HFFc6 (cell line): Measurements from ENCODE around the gene UBE2N. TPM values are rescaled to one million over a fixed set of nuclear protein-coding genes. Genes with fewer than 3 reads are reported as not detected.
"Not testable (repeated sequence)": the region's sequence is repeated elsewhere in the genome, so short reads cannot be mapped to it uniquely, and the experiment has no call there.

Experiments
- DNase-seq: peaks from one replicate; pipeline ENCODE4 v3.0.0-alpha.2; 2018
- H3K27ac Mint-ChIP-seq: 2 replicates; pipeline ENCODE4 v1.8.0; 2020; ENCODE audit warnings: mild to moderate bottlenecking, mixed read lengths
- H3K27me3 Mint-ChIP-seq: 2 replicates; pipeline ENCODE4 v1.8.0; 2021; ENCODE audit warnings: mild to moderate bottlenecking, moderate library complexity, mixed read lengths; ENCODE audit not compliant: insufficient read depth
- H3K36me3 Mint-ChIP-seq: 2 replicates; pipeline ENCODE4 v1.8.0; 2021; ENCODE audit warnings: low read depth, mixed read lengths
- H3K4me1 Mint-ChIP-seq: 2 replicates; pipeline ENCODE4 v1.8.0; 2020; ENCODE audit warnings: low read depth, mixed read lengths
- H3K4me3 Mint-ChIP-seq: 2 replicates; pipeline ENCODE4 v1.8.0; 2020; ENCODE audit warnings: mild to moderate bottlenecking, moderate library complexity, mixed read lengths
- H3K9me3 Mint-ChIP-seq: 2 replicates; pipeline ENCODE4 v1.8.0; 2020; ENCODE audit warnings: mild to moderate bottlenecking, mixed read lengths
- CTCF ChIP-seq: fragments of 200-600 bp; sonication (generic); IDR thresholded peaks from 2 replicates; pipeline ENCODE4 v1.5.0; 2021; ENCODE audit warnings: antibody characterized with exemption, mild to moderate bottlenecking
- total RNA-seq, 6 experiments: library from RNA; stranded (reverse); fragmentation: NEBNext Ultra II Directional; extraction: Animal tissue kit (Norgen Biotek cat#: 25700); gene quantifications; 2 replicates in 1 of 6; 3 replicates in 5 of 6; pipeline ENCODE4 v1.2.3, GENCODE V29; 2021

UBE2N gene
- total RNA-seq, 6 experiments from 2014 or later, result 143 to 168 (median 157) TPM

GRCh38 chr12:93381161-93381975 lies 60.4 kb downstream of the UBE2N start:
- H3K4me3 Mint-ChIP-seq, result peak overlapping the region; percentile 96
- no peak for TF ChIP-seq CTCF
- peaks cover 51% of the 10 kb centered on the region for H3K4me1 Mint-ChIP-seq
- H3K27ac Mint-ChIP-seq, result peak overlapping the region; percentile 97
- peaks cover 2% of the 10 kb centered on the region for H3K27me3 Mint-ChIP-seq
- H3K9me3 Mint-ChIP-seq, result no peaks in the 10 kb centered on the region
- DNase-seq, result no peak
- H3K36me3 Mint-ChIP-seq, result peaks cover 10% of the 10 kb centered on the region

GRCh38 chr12:93380480-93381121 lies 61.1 kb downstream of the UBE2N start:
- peak; percentile 71 for TF ChIP-seq CTCF
- peaks cover 52% of the 10 kb centered on the region for H3K4me1 Mint-ChIP-seq
- peak overlapping the region; percentile 96 for H3K4me3 Mint-ChIP-seq
- H3K36me3 Mint-ChIP-seq, result peaks cover 10% of the 10 kb centered on the region
- H3K27me3 Mint-ChIP-seq, result peaks cover 2% of the 10 kb centered on the region
- peak; percentile 14 for DNase-seq
- H3K27ac Mint-ChIP-seq, result peak overlapping the region; percentile 97
- H3K9me3 Mint-ChIP-seq, result no peaks in the 10 kb centered on the region

- no peak for TF ChIP-seq CTCF
- Mint-ChIP-seq H3K27ac (peak overlapping the region; percentile 97), H3K36me3 (peaks cover 3% of the 10 kb centered on the region; the same call in 1 of the 2 replicates), H3K4me1 (peaks cover 46% of the 10 kb centered on the region), H3K4me3 (peak overlapping the region; percentile 96), H3K9me3 (no peaks in the 10 kb centered on the region), H3K27me3 (peaks cover 2% of the 10 kb centered on the region)
- DNase-seq, result no peak
Measured at GRCh38 chr12:93379981-93380361, 61.8 kb downstream of the UBE2N start.

GRCh38 chr12:93379326-93379980 lies 62.3 kb downstream of the UBE2N start:
- no peak for TF ChIP-seq CTCF
- peaks cover 2% of the 10 kb centered on the region for H3K27me3 Mint-ChIP-seq
- H3K36me3 Mint-ChIP-seq, result 0 out of 2 replicates have a peak, but pooled peaks cover 3% of the 10 kb centered on the region
- peak overlapping the region; percentile 97 for H3K27ac Mint-ChIP-seq
- H3K9me3 Mint-ChIP-seq, result no peaks in the 10 kb centered on the region
- DNase-seq, result no peak
- H3K4me1 Mint-ChIP-seq, result peaks cover 45% of the 10 kb centered on the region
- peak overlapping the region; percentile 96 for H3K4me3 Mint-ChIP-seq

GRCh38 chr12:93378998-93379325 lies 62.8 kb downstream of the UBE2N start:
- Mint-ChIP-seq H3K27me3 (peaks cover 2% of the 10 kb centered on the region), H3K4me1 (peaks cover 45% of the 10 kb centered on the region), H3K4me3 (peak overlapping the region; percentile 96), H3K9me3 (no peaks in the 10 kb centered on the region), H3K36me3 (0 out of 2 replicates have a peak, but pooled peaks cover 3% of the 10 kb centered on the region), H3K27ac (peak overlapping the region; percentile 97)
- no peak for DNase-seq
- no peak for TF ChIP-seq CTCF

GRCh38 chr12:93378196-93378997 lies 63.4 kb downstream of the UBE2N start:
- not testable (repeated sequence) for H3K27me3 Mint-ChIP-seq

More at GRCh38 chr12:93378196-93378997, 63.4 kb downstream of the UBE2N start:
- peak; percentile 67 for DNase-seq
- H3K9me3 Mint-ChIP-seq, H3K36me3 Mint-ChIP-seq: not testable (repeated sequence)
- peak overlapping the region; percentile 97 for H3K27ac Mint-ChIP-seq
- peaks cover 45% of the 10 kb centered on the region for H3K4me1 Mint-ChIP-seq
- H3K4me3 Mint-ChIP-seq, result peak overlapping the region; percentile 96
